WERI-Rb-1 (cell line): ENCODE data around the gene WIPF2.

ENCODE experiments used
- DNase-seq: peaks from one replicate; pipeline ENCODE4 v3.0.0-alpha.2; 2020
- H3K27ac ChIP-seq: fragments of 250-450 bp; sonication (Bioruptor Pico); 2 replicates; pipeline ENCODE4 v1.5.1; 2020; ENCODE audit warnings: mild to moderate bottlenecking, moderate library complexity
- H3K27me3 ChIP-seq: fragments of 250-450 bp; sonication (Bioruptor Pico); 2 replicates; pipeline ENCODE4 v1.5.1; 2021; ENCODE audit warnings: mild to moderate bottlenecking, low read depth, moderate library complexity; ENCODE audit not compliant: insufficient read depth, severe bottlenecking
- H3K36me3 ChIP-seq: fragments of 250-450 bp; sonication (Bioruptor Pico); 2 replicates; pipeline ENCODE4 v1.5.1; 2020; ENCODE audit warnings: mild to moderate bottlenecking, moderate library complexity
- H3K4me3 ChIP-seq: 2 replicates; pipeline ENCODE4 v1.5.1; 2011; ENCODE audit warnings: low read depth, mild to moderate bottlenecking, control low read depth, low read length
- H3K9me3 ChIP-seq: fragments of 250-450 bp; sonication (Bioruptor Pico); 2 replicates; pipeline ENCODE4 v1.5.1; 2021; ENCODE audit warnings: mild to moderate bottlenecking, moderate library complexity; ENCODE audit not compliant: severe bottlenecking
- CTCF ChIP-seq: IDR thresholded peaks from 2 replicates; pipeline ENCODE4 v1.5.1; 2011; ENCODE audit warnings: low read depth, mild to moderate bottlenecking, control low read depth, inconsistent platforms, low read length

The WIPF2 gene

GRCh38 chr17:40241252-40241834 is 22.2 kb downstream of the WIPF2 start:
- no peak for DNase-seq
- Histone ChIP-seq H3K27me3 (no peaks in the 10 kb centered on the region), H3K27ac (peak overlapping the region; percentile 65), H3K9me3 (no peaks in the 10 kb centered on the region), H3K4me3 (no peak overlapping the region), H3K36me3 (peaks cover 12% of the 10 kb centered on the region)
- TF ChIP-seq CTCF = no peak

GRCh38 chr17:40242774-40243173 is 23.7 kb downstream of the WIPF2 start:
- peaks cover 10% of the 10 kb centered on the region for H3K36me3 ChIP-seq
- H3K9me3 ChIP-seq = no peaks in the 10 kb centered on the region
- H3K27ac ChIP-seq = peak overlapping the region; percentile 65
- no peak for DNase-seq
- H3K4me3 ChIP-seq = no peak overlapping the region
- no peaks in the 10 kb centered on the region for H3K27me3 ChIP-seq
- TF ChIP-seq CTCF = no peak

GRCh38 chr17:40243761-40244160 is 24.7 kb downstream of the WIPF2 start:
- no peak for TF ChIP-seq CTCF
- peak overlapping the region; percentile 65 for H3K27ac ChIP-seq
- H3K4me3 ChIP-seq = no peak overlapping the region

GRCh38 chr17:40244255-40244654 is 25.2 kb downstream of the WIPF2 start:
- TF ChIP-seq CTCF = no peak
- peak overlapping the region; percentile 69 for H3K27ac ChIP-seq
- peaks cover 10% of the 10 kb centered on the region for H3K36me3 ChIP-seq
- peak; percentile 80 for DNase-seq
- H3K9me3 ChIP-seq = no peaks in the 10 kb centered on the region
- H3K4me3 ChIP-seq = no peak overlapping the region
- no peaks in the 10 kb centered on the region for H3K27me3 ChIP-seq

More at GRCh38 chr17:40243761-40244160, 24.7 kb downstream of the WIPF2 start:
- Histone ChIP-seq H3K27me3 (no peaks in the 10 kb centered on the region), H3K9me3 (no peaks in the 10 kb centered on the region), H3K36me3 (peaks cover 10% of the 10 kb centered on the region)
- no peak for DNase-seq

- no peak overlapping the region for H3K4me3 ChIP-seq
- TF ChIP-seq CTCF = no peak
- H3K36me3 ChIP-seq = peaks cover 22% of the 10 kb centered on the region
- no peak for DNase-seq
- no peaks in the 10 kb centered on the region for H3K27me3 ChIP-seq
- H3K27ac ChIP-seq = no peak overlapping the region
- H3K9me3 ChIP-seq = peaks cover 3% of the 10 kb centered on the region
Measured at GRCh38 chr17:40247926-40248495, 28.9 kb downstream of the WIPF2 start.

GRCh38 chr17:40248507-40248906 is 29.4 kb downstream of the WIPF2 start:
- H3K27ac ChIP-seq = no peak overlapping the region
- H3K36me3 ChIP-seq = peaks cover 25% of the 10 kb centered on the region
- no peak overlapping the region for H3K4me3 ChIP-seq
- no peaks in the 10 kb centered on the region for H3K27me3 ChIP-seq
- H3K9me3 ChIP-seq = peaks cover 5% of the 10 kb centered on the region
- DNase-seq = no peak
- TF ChIP-seq CTCF = no peak
